ENCODE results near the gene UBN1. TPM values are rescaled to one million over a fixed set of nuclear protein-coding genes. Genes with fewer than 3 reads are reported as not detected.

Gene UBN1
- total RNA-seq, 1 experiment from 2014 or later = 63.1 TPM

- POLR2A ChIA-PET = no interaction called here
- no peaks in the 10 kb centered on the region for H3K27me3 ChIP-seq (ENCODE audit: control insufficient read depth, insufficient read depth, low read length)
- intact Hi-C loops (cut with micrococcal nuclease; ENCODE audit: unreplicated experiment) = no loop called here
- H3K4me1 ChIP-seq (ENCODE audit: control insufficient read depth, insufficient read depth, low read length) = no peaks in the 10 kb centered on the region
- no peak for ATAC-seq
- no peak overlapping the region for H3K27ac ChIP-seq (ENCODE audit: low read length)
- BruUV-seq (replicated peaks) = no TSS peak
- no peak overlapping the region for H3K4me3 ChIP-seq (ENCODE audit: low read depth in 2 of 2, low read length in 2 of 2)
- DNase-seq (ENCODE audit: low read depth, low spot score) = no peak
- in situ Hi-C loops (cut with HindIII; ENCODE audit: low pct_unique_long_range_greater_than_20kb, low sequenced_read_pairs) = loop anchor here (10.0 kb wide), 1 partner anchor 54 kb away; no protein-coding TSS in a partner anchor
- H3K36me3 ChIP-seq (ENCODE audit: control insufficient read depth, insufficient read depth, low read length) = peaks cover 9% of the 10 kb centered on the region
- no peak for TF ChIP-seq REST (IDR thresholded peaks at IDR 0.05; ENCODE audit: insufficient read depth in 1 of 2, low read depth in 2 of 2, low read length in 1 of 2)
- no peak for TF ChIP-seq TCF7L2 (IDR thresholded peaks at IDR 0.05; ENCODE audit: low read depth, low read length)
- no peak for TF ChIP-seq CTCF (IDR thresholded peaks at IDR 0.05)
- no peak for TF ChIP-seq POLR2AphosphoS5 (IDR thresholded peaks at IDR 0.05; ENCODE audit: low read depth, low read length)
- no peak for TF ChIP-seq SIN3A (IDR thresholded peaks at IDR 0.05; ENCODE audit: borderline replicate concordance, insufficient read depth, low read depth, low read length)
- no peaks in the 10 kb centered on the region for H3K9me3 ChIP-seq (ENCODE audit: control insufficient read depth, insufficient read depth, low read depth, low read length)
- CTCF ChIA-PET = no interaction called here
These were observed 21.3 kb downstream of the UBN1 start for GRCh38 chr16:4868535-4868934.

GRCh38 chr16:4869147-4869805, 22.0 kb downstream of the UBN1 start:
- no peak for TF ChIP-seq REST (IDR thresholded peaks at IDR 0.05; ENCODE audit: insufficient read depth in 1 of 2, low read depth in 2 of 2, low read length in 1 of 2)
- no peak for TF ChIP-seq POLR2AphosphoS5 (IDR thresholded peaks at IDR 0.05; ENCODE audit: low read depth, low read length)
- TF ChIP-seq SIN3A (IDR thresholded peaks at IDR 0.05; ENCODE audit: borderline replicate concordance, insufficient read depth, low read depth, low read length) = no peak
- no peak for TF ChIP-seq TCF7L2 (IDR thresholded peaks at IDR 0.05; ENCODE audit: low read depth, low read length)
- TF ChIP-seq CTCF (IDR thresholded peaks at IDR 0.05) = no peak
- Histone ChIP-seq H3K27me3 (ENCODE audit: control insufficient read depth, insufficient read depth, low read length) (no peaks in the 10 kb centered on the region), H3K9me3 (ENCODE audit: control insufficient read depth, insufficient read depth, low read depth, low read length) (no peaks in the 10 kb centered on the region), H3K36me3 (ENCODE audit: control insufficient read depth, insufficient read depth, low read length) (peaks cover 14% of the 10 kb centered on the region), H3K27ac (ENCODE audit: low read length) (no peak overlapping the region), H3K4me3 (ENCODE audit: low read depth in 2 of 2, low read length in 2 of 2) (no peak overlapping the region), H3K4me1 (ENCODE audit: control insufficient read depth, insufficient read depth, low read length) (no peaks in the 10 kb centered on the region)
- intact Hi-C loops (cut with micrococcal nuclease; ENCODE audit: unreplicated experiment) (no loop called here), in situ Hi-C loops (cut with HindIII; ENCODE audit: low pct_unique_long_range_greater_than_20kb, low sequenced_read_pairs) (loop anchor here (10.0 kb wide), 1 partner anchor 54 kb away; no protein-coding TSS in a partner anchor)
- POLR2A ChIA-PET = interaction anchor here (0.6 kb wide), 1 partner anchor 124 kb away, joined by 3 read pairs; no protein-coding TSS in a partner anchor
- CTCF ChIA-PET = no interaction called here
- ATAC-seq (no peak), DNase-seq (ENCODE audit: low read depth, low spot score) (no peak)
- BruUV-seq (replicated peaks) = no TSS peak
